ENCODE results near the gene FAM72A. TPM values are rescaled to one million over a fixed set of nuclear protein-coding genes. Genes with fewer than 3 reads are reported as not detected.
A peak's percentile ranks its signal among the peaks of the same experiment; 100 is the strongest.
"Not testable (repeated sequence)": the region's sequence is repeated elsewhere in the genome, so short reads cannot be mapped to it uniquely, and the experiment has no call there.

Gene FAM72A
- polyA plus RNA-seq, 1 of the 3 experiments (the other 2 are of a cell fraction): 8.1 TPM

- H3K9ac ChIP-seq; H3K27me3 ChIP-seq (ENCODE audit: insufficient read depth); H2AFZ ChIP-seq (ENCODE audit: low read depth); DNase-seq; H3F3A ChIP-seq (replicated peaks; ENCODE audit: insufficient read depth); CTCF ChIA-PET; H3K36me3 ChIP-seq (replicated peaks in 1 of 2; ENCODE audit: control insufficient read depth in 1 of 2, insufficient read depth in 2 of 2, low read length in 1 of 2); H3K9me2 ChIP-seq; H3K9me3 ChIP-seq; H4K20me1 ChIP-seq (ENCODE audit: insufficient read depth); H3K4me2 ChIP-seq; H3K4me3 ChIP-seq (ENCODE audit: low read depth in 2 of 2, low read length in 1 of 2); POLR2A ChIA-PET; H3K4me1 ChIP-seq (ENCODE audit: control insufficient read depth in 1 of 2, insufficient read depth in 2 of 2, low read depth in 1 of 2, low read length in 1 of 2); H3K27ac ChIP-seq (ENCODE audit: low read depth in 2 of 2, low read length in 1 of 2): not testable (repeated sequence)
- WGBS (ENCODE audit: low lambda C conversion rate): no CpG with 5 or more reads among the region's 2 CpGs
- H3K79me2 ChIP-seq (ENCODE audit: insufficient read depth): peaks cover 10% of the 10 kb centered on the region; the same call in 1 of the 2 replicates
Measured at GRCh38 chr1:206218765-206219164, 16.1 kb upstream of the FAM72A start.

- peaks cover 13% of the 10 kb centered on the region for H3K79me2 ChIP-seq (ENCODE audit: insufficient read depth)
- DNase-seq; H3K4me3 ChIP-seq (ENCODE audit: low read depth in 2 of 2, low read length in 1 of 2); POLR2A ChIA-PET; H3K9ac ChIP-seq; H3K9me3 ChIP-seq; CTCF ChIA-PET; H4K20me1 ChIP-seq (ENCODE audit: insufficient read depth); H3K27ac ChIP-seq (ENCODE audit: low read depth in 2 of 2, low read length in 1 of 2); H3K4me2 ChIP-seq; H3K4me1 ChIP-seq (ENCODE audit: control insufficient read depth in 1 of 2, insufficient read depth in 2 of 2, low read depth in 1 of 2, low read length in 1 of 2); H3K36me3 ChIP-seq (replicated peaks in 1 of 2; ENCODE audit: control insufficient read depth in 1 of 2, insufficient read depth in 2 of 2, low read length in 1 of 2); H3F3A ChIP-seq (replicated peaks; ENCODE audit: insufficient read depth); H2AFZ ChIP-seq (ENCODE audit: low read depth); H3K27me3 ChIP-seq (ENCODE audit: insufficient read depth); H3K9me2 ChIP-seq: not testable (repeated sequence)
- 75% methylated on average over 1 of the region's 3 CpGs for WGBS (ENCODE audit: low lambda C conversion rate)
Measured at GRCh38 chr1:206218285-206218684, 15.6 kb upstream of the FAM72A start.

- WGBS (ENCODE audit: low lambda C conversion rate): 92% methylated on average over 4 of the region's 7 CpGs
- CTCF ChIA-PET; DNase-seq; H3K4me1 ChIP-seq (ENCODE audit: control insufficient read depth in 1 of 2, insufficient read depth in 2 of 2, low read depth in 1 of 2, low read length in 1 of 2); H3K27ac ChIP-seq (ENCODE audit: low read depth in 2 of 2, low read length in 1 of 2); H3F3A ChIP-seq (replicated peaks; ENCODE audit: insufficient read depth); H2AFZ ChIP-seq (ENCODE audit: low read depth); H3K9me2 ChIP-seq; H3K9me3 ChIP-seq; H3K36me3 ChIP-seq (replicated peaks in 1 of 2; ENCODE audit: control insufficient read depth in 1 of 2, insufficient read depth in 2 of 2, low read length in 1 of 2); H3K9ac ChIP-seq; H3K4me3 ChIP-seq (ENCODE audit: low read depth in 2 of 2, low read length in 1 of 2); H3K27me3 ChIP-seq (ENCODE audit: insufficient read depth); H4K20me1 ChIP-seq (ENCODE audit: insufficient read depth); H3K4me2 ChIP-seq; POLR2A ChIA-PET: not testable (repeated sequence)
- peaks cover 12% of the 10 kb centered on the region for H3K79me2 ChIP-seq (ENCODE audit: insufficient read depth)
Measured at GRCh38 chr1:206215600-206216392, 13.2 kb upstream of the FAM72A start.

DNA sequence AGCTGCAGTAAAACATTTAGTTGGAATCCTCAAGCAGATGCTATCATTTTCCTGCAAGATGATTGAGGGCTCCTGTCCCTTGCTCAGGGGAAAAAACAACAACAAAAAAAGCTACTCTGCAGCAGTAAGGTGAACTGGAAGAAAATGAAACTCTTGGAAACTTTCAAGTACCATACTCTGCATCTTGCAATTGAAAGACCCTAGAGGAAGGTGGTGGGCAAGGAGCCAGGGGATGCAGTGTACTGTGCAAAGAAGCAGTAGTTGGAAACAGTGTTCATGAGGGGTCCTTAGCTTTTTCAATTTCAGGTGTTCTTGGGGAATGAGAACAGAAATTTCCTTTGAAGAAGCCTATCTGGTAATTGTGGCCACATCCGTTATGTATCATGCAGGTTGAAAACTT lies 8.2 kb upstream of the FAM72A start:
- DNase-seq; POLR2A ChIA-PET; H3K4me3 ChIP-seq (ENCODE audit: low read depth in 2 of 2, low read length in 1 of 2); H3K9me2 ChIP-seq; H3K9ac ChIP-seq; H3K27me3 ChIP-seq (ENCODE audit: insufficient read depth); H3F3A ChIP-seq (replicated peaks; ENCODE audit: insufficient read depth); H3K4me1 ChIP-seq (ENCODE audit: control insufficient read depth in 1 of 2, insufficient read depth in 2 of 2, low read depth in 1 of 2, low read length in 1 of 2); H3K9me3 ChIP-seq; H4K20me1 ChIP-seq (ENCODE audit: insufficient read depth); CTCF ChIA-PET; H2AFZ ChIP-seq (ENCODE audit: low read depth); H3K4me2 ChIP-seq; H3K36me3 ChIP-seq (replicated peaks in 1 of 2; ENCODE audit: control insufficient read depth in 1 of 2, insufficient read depth in 2 of 2, low read length in 1 of 2); H3K27ac ChIP-seq (ENCODE audit: low read depth in 2 of 2, low read length in 1 of 2): not testable (repeated sequence)
- peaks cover 18% of the 10 kb centered on the region for H3K79me2 ChIP-seq (ENCODE audit: insufficient read depth)
- no CpG with 5 or more reads among the region's 1 CpG for WGBS (ENCODE audit: low lambda C conversion rate)

DNA sequence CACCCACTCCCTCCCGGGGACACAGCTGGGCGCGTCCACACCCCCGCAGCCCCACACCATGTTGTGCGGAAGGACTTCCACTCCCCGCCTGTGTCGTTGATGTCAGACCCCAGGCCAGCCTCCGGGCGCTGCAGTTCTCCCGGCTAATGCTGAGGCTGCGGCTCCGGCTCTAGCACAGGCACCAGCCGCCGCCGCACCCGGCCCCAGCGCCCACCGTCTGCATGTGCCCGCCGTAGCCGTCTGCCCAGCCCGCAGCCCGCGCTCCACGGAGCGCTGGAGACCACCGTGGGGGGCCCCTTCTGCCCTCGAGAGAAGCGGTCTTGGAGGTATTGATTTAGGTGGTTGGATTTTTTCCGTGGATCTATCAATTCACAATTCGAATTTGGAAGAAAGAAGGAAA lies 2.9 kb upstream of the FAM72A start:
- WGBS (ENCODE audit: low lambda C conversion rate): no CpG with 5 or more reads among the region's 31 CpGs

GRCh38 chr1:206204871-206205270 lies 2.2 kb upstream of the FAM72A start:
- H3K27ac ChIP-seq (ENCODE audit: low read depth in 2 of 2, low read length in 1 of 2); H3K9me3 ChIP-seq; POLR2A ChIA-PET; CTCF ChIA-PET; DNase-seq; H3K9me2 ChIP-seq; H2AFZ ChIP-seq (ENCODE audit: low read depth); H3F3A ChIP-seq (replicated peaks; ENCODE audit: insufficient read depth); H3K4me1 ChIP-seq (ENCODE audit: control insufficient read depth in 1 of 2, insufficient read depth in 2 of 2, low read depth in 1 of 2, low read length in 1 of 2); H3K36me3 ChIP-seq (replicated peaks in 1 of 2; ENCODE audit: control insufficient read depth in 1 of 2, insufficient read depth in 2 of 2, low read length in 1 of 2); H3K27me3 ChIP-seq (ENCODE audit: insufficient read depth); H4K20me1 ChIP-seq (ENCODE audit: insufficient read depth): not testable (repeated sequence)
- Histone ChIP-seq H3K4me2 (peak overlapping the region; percentile 72), H3K9ac (peak overlapping the region; percentile 63), H3K79me2 (ENCODE audit: insufficient read depth) (peaks cover 13% of the 10 kb centered on the region; the same call in 1 of the 2 replicates), H3K4me3 (ENCODE audit: low read depth in 2 of 2, low read length in 1 of 2) (peak overlapping the region; percentile 48 to 51)
- WGBS (ENCODE audit: low lambda C conversion rate): 0% methylated on average over 3 of the region's 25 CpGs

More for the DNA sequence above, 2.9 kb upstream of the FAM72A start:
- Histone ChIP-seq H3K79me2 (ENCODE audit: insufficient read depth) (peaks cover 14% of the 10 kb centered on the region; the same call in 1 of the 2 replicates), H3K4me3 (ENCODE audit: low read depth in 2 of 2, low read length in 1 of 2) (peak overlapping the region in 1 of 2 experiments; percentile 36; a peak in 1 of 4 replicates), H3K9ac (0 out of 2 replicates have a peak overlapping the region, but pooled peaks have one; percentile 18), H3K4me2 (peak overlapping the region; percentile 62)
- POLR2A ChIA-PET; H3K27me3 ChIP-seq (ENCODE audit: insufficient read depth); H3F3A ChIP-seq (replicated peaks; ENCODE audit: insufficient read depth); H3K9me3 ChIP-seq; DNase-seq; H4K20me1 ChIP-seq (ENCODE audit: insufficient read depth); H2AFZ ChIP-seq (ENCODE audit: low read depth); CTCF ChIA-PET; H3K4me1 ChIP-seq (ENCODE audit: control insufficient read depth in 1 of 2, insufficient read depth in 2 of 2, low read depth in 1 of 2, low read length in 1 of 2); H3K36me3 ChIP-seq (replicated peaks in 1 of 2; ENCODE audit: control insufficient read depth in 1 of 2, insufficient read depth in 2 of 2, low read length in 1 of 2); H3K27ac ChIP-seq (ENCODE audit: low read depth in 2 of 2, low read length in 1 of 2); H3K9me2 ChIP-seq: not testable (repeated sequence)
